Mesodermal cell (in vitro differentiated cells): ENCODE results near the gene LHX6.

ENCODE experiments used
- H3K27ac ChIP-seq: 2 replicates; pipeline ENCODE4 v1.7.0; 2013; ENCODE audit warnings: mild to moderate bottlenecking, low read depth, low read length, moderate library complexity; ENCODE audit not compliant: severe bottlenecking
- H3K36me3 ChIP-seq: 2 replicates; pipeline ENCODE4 v1.7.1; 2013; ENCODE audit warnings: mild to moderate bottlenecking, low read length, moderate library complexity; ENCODE audit not compliant: control insufficient read depth, insufficient read depth
- H3K4me1 ChIP-seq: one replicate; pipeline ENCODE4 v1.7.1; 2013; ENCODE audit warnings: mild to moderate bottlenecking, low read length; ENCODE audit not compliant: insufficient read depth, control insufficient read depth, poor library complexity, severe bottlenecking
- H3K4me3 ChIP-seq: 2 replicates; pipeline ENCODE4 v1.7.0; 2013; ENCODE audit warnings: low read length, control low read depth, mild to moderate bottlenecking; ENCODE audit not compliant: insufficient read depth, poor library complexity, severe bottlenecking; ENCODE audit errors: extremely low read depth
- H3K9me3 ChIP-seq: 2 replicates; pipeline ENCODE4 v1.7.1; 2013; ENCODE audit warnings: mild to moderate bottlenecking, low read length, moderate library complexity; ENCODE audit not compliant: control insufficient read depth
- WGBS, 2 experiments: methylation state at CpG; one replicate each; pipeline ENCODE4 v1.1.5; 2013; ENCODE audit warnings: missing lambda C conversion rate in 2 of 2; ENCODE audit not compliant: insufficient coverage in 2 of 2; 5-methylcytosine and 5-hydroxymethylcytosine counted together

Gene LHX6

GRCh38 chr9:122214507-122214906 lies 14.2 kb downstream of the LHX6 start:
- Histone ChIP-seq H3K27ac (no peak overlapping the region), H3K9me3 (no peaks in the 10 kb centered on the region), H3K36me3 (no peaks in the 10 kb centered on the region), H3K4me3 (peak overlapping the region; percentile 30), H3K4me1 (peaks cover 6% of the 10 kb centered on the region)
- 40 to 60% methylated on average over 4 to 6 of the region's 9 CpGs for WGBS, 2 experiments

- Histone ChIP-seq H3K27ac (no peak overlapping the region), H3K4me1 (no peaks in the 10 kb centered on the region), H3K4me3 (peak overlapping the region; percentile 30), H3K36me3 (no peaks in the 10 kb centered on the region), H3K9me3 (no peaks in the 10 kb centered on the region)
- 4 to 6% methylated on average over 65 to 78 of the region's 93 CpGs for WGBS, 2 experiments
These were observed 15.0 kb downstream of the LHX6 start for GRCh38 chr9:122213589-122214413.

GRCh38 chr9:122213102-122213588 lies 15.6 kb downstream of the LHX6 start:
- 52 to 59% methylated on average over 16 to 20 of the region's 20 CpGs for WGBS, 2 experiments
- peak overlapping the region; percentile 30 for H3K4me3 ChIP-seq
- no peaks in the 10 kb centered on the region for H3K9me3 ChIP-seq

GRCh38 chr9:122212473-122213004 lies 16.2 kb downstream of the LHX6 start:
- Histone ChIP-seq H3K9me3 (no peaks in the 10 kb centered on the region), H3K4me1 (no peaks in the 10 kb centered on the region), H3K4me3 (no peak overlapping the region), H3K36me3 (no peaks in the 10 kb centered on the region), H3K27ac (no peak overlapping the region)
- 80 to 90% methylated on average over 3 to 5 of the region's 7 CpGs for WGBS, 2 experiments

More at GRCh38 chr9:122213102-122213588, 15.6 kb downstream of the LHX6 start:
- no peak overlapping the region for H3K27ac ChIP-seq
- no peaks in the 10 kb centered on the region for H3K36me3 ChIP-seq
- H3K4me1 ChIP-seq: no peaks in the 10 kb centered on the region

GRCh38 chr9:122209451-122209850 lies 19.3 kb downstream of the LHX6 start:
- Histone ChIP-seq H3K4me3 (no peak overlapping the region), H3K4me1 (no peaks in the 10 kb centered on the region), H3K9me3 (no peaks in the 10 kb centered on the region), H3K36me3 (no peaks in the 10 kb centered on the region), H3K27ac (no peak overlapping the region)
- WGBS, 2 experiments: 92 to 94% methylated on average over 9 to 11 of the region's 12 CpGs

- no peaks in the 10 kb centered on the region for H3K4me1 ChIP-seq
- H3K27ac ChIP-seq: no peak overlapping the region
- no peak overlapping the region for H3K4me3 ChIP-seq
- H3K36me3 ChIP-seq: no peaks in the 10 kb centered on the region
- no peaks in the 10 kb centered on the region for H3K9me3 ChIP-seq
- WGBS, 2 experiments: 91 to 96% methylated on average over 9 of the region's 9 CpGs
These were observed 21.7 kb downstream of the LHX6 start for GRCh38 chr9:122207096-122207495.

GRCh38 chr9:122206118-122207046 lies 22.4 kb downstream of the LHX6 start:
- WGBS, 2 experiments: 85 to 100% methylated on average over 5 to 8 of the region's 9 CpGs
- no peak overlapping the region for H3K27ac ChIP-seq
- H3K36me3 ChIP-seq: no peaks in the 10 kb centered on the region

GRCh38 chr9:122205176-122205575 lies 23.6 kb downstream of the LHX6 start:
- H3K36me3 ChIP-seq: no peaks in the 10 kb centered on the region
- H3K27ac ChIP-seq: no peak overlapping the region
- no peaks in the 10 kb centered on the region for H3K9me3 ChIP-seq
- H3K4me1 ChIP-seq: peaks cover 3% of the 10 kb centered on the region
- H3K4me3 ChIP-seq: no peak overlapping the region
- 94 to 98% methylated on average over 8 of the region's 8 CpGs for WGBS, 2 experiments

More at GRCh38 chr9:122206118-122207046, 22.4 kb downstream of the LHX6 start:
- peaks cover 2% of the 10 kb centered on the region for H3K4me1 ChIP-seq
- H3K4me3 ChIP-seq: no peak overlapping the region
- H3K9me3 ChIP-seq: no peaks in the 10 kb centered on the region

GRCh38 chr9:122204491-122204890 lies 24.3 kb downstream of the LHX6 start:
- 88% methylated on average over 9 to 12 of the region's 12 CpGs for WGBS, 2 experiments
- no peaks in the 10 kb centered on the region for H3K9me3 ChIP-seq
- peaks cover 3% of the 10 kb centered on the region for H3K4me1 ChIP-seq
- H3K36me3 ChIP-seq: no peaks in the 10 kb centered on the region
- no peak overlapping the region for H3K4me3 ChIP-seq
- no peak overlapping the region for H3K27ac ChIP-seq

GRCh38 chr9:122204055-122204454 lies 24.7 kb downstream of the LHX6 start:
- peaks cover 3% of the 10 kb centered on the region for H3K4me1 ChIP-seq
- 91 to 93% methylated on average over 4 to 5 of the region's 5 CpGs for WGBS, 2 experiments
- H3K9me3 ChIP-seq: no peaks in the 10 kb centered on the region
- no peaks in the 10 kb centered on the region for H3K36me3 ChIP-seq
- no peak overlapping the region for H3K27ac ChIP-seq
- no peak overlapping the region for H3K4me3 ChIP-seq
